ENCODE data around the gene NAALADL2.

- TF ChIP-seq CTCF (IDR thresholded peaks at IDR 0.05 in 4 of 5, conservative IDR thresholded peaks at IDR 0.05 in 1 of 5) (no peak), POLR2A (IDR thresholded peaks at IDR 0.05) (no peak)
Observed at GRCh38 chr3:175731543-175731942, 872.4 kb downstream of the NAALADL2 start.

Measured in gastrocnemius medialis (tissue), 4 donors.